ENCODE measurements around the gene NDUFS1.

The NDUFS1 gene

DNA sequence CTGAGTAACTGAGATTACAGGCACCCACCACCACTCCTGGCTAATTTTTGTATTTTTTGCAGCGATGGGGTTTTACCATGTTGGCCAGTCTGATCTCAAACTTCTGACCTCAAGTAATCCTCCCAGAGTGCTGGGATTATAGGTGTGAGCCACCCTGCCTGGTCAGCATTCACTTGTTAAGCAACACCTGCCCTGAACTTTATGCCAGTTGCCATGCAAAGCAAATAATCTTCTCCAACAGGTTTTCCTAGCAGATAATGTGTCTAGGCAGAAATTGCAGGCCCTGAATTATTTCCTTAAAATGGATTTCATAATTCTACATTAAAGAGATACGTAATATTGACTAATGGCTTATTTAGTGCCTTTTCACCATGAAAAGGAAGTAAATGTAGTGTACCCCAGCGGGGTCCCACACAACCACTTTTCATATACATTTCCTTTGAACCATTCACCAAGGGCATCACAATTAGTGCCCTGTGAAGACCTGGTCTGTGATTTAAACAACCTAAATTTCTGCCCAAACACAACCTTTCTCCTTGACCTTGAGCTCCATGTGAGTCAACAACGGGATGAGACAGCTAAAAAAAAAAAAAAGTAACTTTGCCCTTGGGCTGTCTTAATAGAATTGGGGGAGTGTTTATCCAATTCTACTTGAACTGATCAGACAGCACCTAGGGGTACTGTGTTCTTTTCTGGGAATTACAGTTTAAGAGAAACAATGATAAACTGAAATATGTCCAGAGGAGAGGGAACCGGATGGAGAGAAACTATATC lies 42.0 kb upstream of the NDUFS1 start:
- Mint-ChIP-seq H3K4me1 (no peaks in the 10 kb centered on the region), H3K36me3 (ENCODE audit: low read depth) (no peaks in the 10 kb centered on the region), H3K27ac (no peak overlapping the region), H3K4me3 (no peak overlapping the region), H3K27me3 (ENCODE audit: low read depth) (no peaks in the 10 kb centered on the region), H3K9me3 (no peaks in the 10 kb centered on the region)
- TF ChIP-seq, protein P1, sequence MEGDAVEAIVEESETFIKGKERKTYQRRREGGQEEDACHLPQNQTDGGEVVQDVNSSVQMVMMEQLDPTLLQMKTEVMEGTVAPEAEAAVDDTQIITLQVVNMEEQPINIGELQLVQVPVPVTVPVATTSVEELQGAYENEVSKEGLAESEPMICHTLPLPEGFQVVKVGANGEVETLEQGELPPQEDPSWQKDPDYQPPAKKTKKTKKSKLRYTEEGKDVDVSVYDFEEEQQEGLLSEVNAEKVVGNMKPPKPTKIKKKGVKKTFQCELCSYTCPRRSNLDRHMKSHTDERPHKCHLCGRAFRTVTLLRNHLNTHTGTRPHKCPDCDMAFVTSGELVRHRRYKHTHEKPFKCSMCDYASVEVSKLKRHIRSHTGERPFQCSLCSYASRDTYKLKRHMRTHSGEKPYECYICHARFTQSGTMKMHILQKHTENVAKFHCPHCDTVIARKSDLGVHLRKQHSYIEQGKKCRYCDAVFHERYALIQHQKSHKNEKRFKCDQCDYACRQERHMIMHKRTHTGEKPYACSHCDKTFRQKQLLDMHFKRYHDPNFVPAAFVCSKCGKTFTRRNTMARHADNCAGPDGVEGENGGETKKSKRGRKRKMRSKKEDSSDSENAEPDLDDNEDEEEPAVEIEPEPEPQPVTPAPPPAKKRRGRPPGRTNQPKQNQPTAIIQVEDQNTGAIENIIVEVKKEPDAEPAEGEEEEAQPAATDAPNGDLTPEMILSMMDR (IDR thresholded peaks at IDR 0.05; ENCODE audit: unreplicated experiment in 3 of 3), result no peak

DNA sequence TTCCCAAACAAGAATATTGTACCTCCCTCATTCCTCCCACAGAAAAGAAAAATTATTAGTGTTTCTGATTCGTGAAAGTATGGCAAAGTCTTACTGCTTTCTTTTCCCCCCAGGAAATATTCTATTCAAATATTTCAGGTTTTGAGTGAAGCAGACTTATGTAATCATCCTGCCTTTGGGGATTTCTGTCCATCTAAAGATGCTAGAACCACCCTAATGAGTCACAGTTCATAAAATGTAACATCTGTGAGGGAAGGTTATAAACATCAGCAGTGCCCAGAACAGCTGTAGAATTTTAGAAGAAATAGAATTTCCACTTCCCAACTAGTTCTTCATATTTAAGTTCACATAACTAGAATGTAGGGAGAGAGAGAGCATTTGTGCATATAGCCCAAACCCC lies 39.4 kb upstream of the NDUFS1 start:
- H3K36me3 Mint-ChIP-seq (ENCODE audit: low read depth), result no peaks in the 10 kb centered on the region
- no peaks in the 10 kb centered on the region for H3K4me1 Mint-ChIP-seq
- TF ChIP-seq, protein P1 (IDR thresholded peaks at IDR 0.05; ENCODE audit: unreplicated experiment in 3 of 3), result no peak
- H3K4me3 Mint-ChIP-seq, result no peak overlapping the region
- no peak overlapping the region for H3K27ac Mint-ChIP-seq
- H3K9me3 Mint-ChIP-seq, result no peaks in the 10 kb centered on the region
- H3K27me3 Mint-ChIP-seq (ENCODE audit: low read depth), result no peaks in the 10 kb centered on the region

DNA sequence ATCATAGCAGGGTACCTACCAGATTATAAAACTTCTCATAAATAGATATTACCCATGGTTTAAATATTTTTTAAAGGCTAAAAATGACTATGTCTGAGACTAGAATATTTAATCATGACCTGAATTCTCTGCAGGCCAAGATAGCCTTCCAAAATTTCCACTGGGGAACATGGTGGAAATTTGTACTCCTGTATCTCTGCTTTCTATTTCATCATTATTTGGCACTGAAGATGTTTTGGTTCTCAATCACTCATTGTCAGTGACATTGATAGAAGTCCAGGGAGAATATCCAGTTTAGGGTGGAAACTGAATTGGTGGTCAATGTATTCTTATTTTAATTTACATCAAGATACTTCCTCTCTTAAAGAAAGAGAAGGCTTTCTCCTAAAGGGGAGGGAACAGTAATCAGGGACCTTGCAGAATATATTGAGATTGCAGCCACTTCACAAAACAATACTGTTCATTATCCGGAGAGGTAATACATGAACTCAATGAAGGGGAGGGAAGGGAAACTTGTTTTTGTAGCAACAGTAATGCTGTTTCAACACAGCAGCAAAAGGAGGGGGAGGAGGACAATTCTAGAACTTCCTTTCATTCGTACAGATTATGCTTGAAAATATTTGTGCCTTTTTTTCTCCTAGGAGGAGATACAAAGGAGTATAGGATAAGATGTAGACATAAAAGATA lies 34.6 kb upstream of the NDUFS1 start:
- no peaks in the 10 kb centered on the region for H3K4me1 Mint-ChIP-seq
- H3K27ac Mint-ChIP-seq, result no peak overlapping the region
- H3K27me3 Mint-ChIP-seq (ENCODE audit: low read depth), result no peaks in the 10 kb centered on the region
- no peaks in the 10 kb centered on the region for H3K36me3 Mint-ChIP-seq (ENCODE audit: low read depth)
- no peak overlapping the region for H3K4me3 Mint-ChIP-seq
- H3K9me3 Mint-ChIP-seq, result no peaks in the 10 kb centered on the region
- TF ChIP-seq, protein P1 (IDR thresholded peaks at IDR 0.05; ENCODE audit: unreplicated experiment in 3 of 3), result no peak

DNA sequence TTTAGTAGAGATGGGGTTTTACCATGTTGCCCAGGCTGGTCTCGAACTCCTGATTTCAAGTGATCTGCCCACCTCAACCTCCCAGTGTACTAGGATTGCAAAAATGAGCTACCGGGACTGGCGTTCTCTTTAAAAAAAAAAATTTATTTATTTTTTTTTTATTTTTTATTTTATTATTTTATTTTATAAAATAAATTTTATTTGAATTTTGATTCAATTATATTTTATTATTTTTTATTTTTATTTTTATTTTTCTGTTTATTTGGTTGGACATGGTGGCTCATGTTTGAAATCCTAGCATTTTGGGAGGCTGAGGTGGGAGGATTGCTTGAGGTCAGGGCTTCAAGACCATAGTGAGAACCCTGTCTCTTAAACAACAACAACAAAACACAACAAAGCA lies 32.9 kb upstream of the NDUFS1 start:
- H3K9me3 Mint-ChIP-seq, result no peaks in the 10 kb centered on the region
- H3K4me3 Mint-ChIP-seq, result no peak overlapping the region
- TF ChIP-seq, protein P1 (IDR thresholded peaks at IDR 0.05; ENCODE audit: unreplicated experiment in 3 of 3), result no peak
- H3K27me3 Mint-ChIP-seq (ENCODE audit: low read depth), result no peaks in the 10 kb centered on the region
- H3K36me3 Mint-ChIP-seq (ENCODE audit: low read depth), result no peaks in the 10 kb centered on the region
- no peaks in the 10 kb centered on the region for H3K4me1 Mint-ChIP-seq
- no peak overlapping the region for H3K27ac Mint-ChIP-seq

DNA sequence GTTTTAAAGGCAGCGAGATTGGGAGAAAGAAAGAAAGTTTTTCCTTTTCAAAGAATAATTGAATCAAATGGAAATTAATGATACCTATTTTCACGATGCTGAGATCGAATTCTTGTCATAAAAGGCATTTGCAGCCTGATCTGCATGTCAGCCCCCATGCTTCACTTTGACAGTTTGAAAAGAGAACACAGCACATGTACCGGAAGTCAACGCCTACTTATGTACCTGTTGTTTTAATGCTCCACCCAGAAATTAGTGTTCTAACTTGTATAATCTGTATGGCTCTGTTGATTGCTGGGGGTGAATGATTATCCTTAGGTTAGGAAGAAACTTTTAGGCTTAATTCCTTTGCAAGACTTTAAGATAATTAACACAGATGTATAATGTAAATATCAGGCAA lies 31.4 kb upstream of the NDUFS1 start:
- H3K27ac Mint-ChIP-seq, result no peak overlapping the region
- no peaks in the 10 kb centered on the region for H3K36me3 Mint-ChIP-seq (ENCODE audit: low read depth)
- peaks cover 4% of the 10 kb centered on the region for H3K27me3 Mint-ChIP-seq (ENCODE audit: low read depth)
- TF ChIP-seq, protein P1 (IDR thresholded peaks at IDR 0.05; ENCODE audit: unreplicated experiment in 3 of 3), result no peak
- H3K4me3 Mint-ChIP-seq, result no peak overlapping the region
- no peaks in the 10 kb centered on the region for H3K9me3 Mint-ChIP-seq
- no peaks in the 10 kb centered on the region for H3K4me1 Mint-ChIP-seq
